ENCODE results near the gene CPED1. TPM values are rescaled to one million over a fixed set of nuclear protein-coding genes. Genes with fewer than 3 reads are reported as not detected.

The CPED1 gene
- total RNA-seq, 4 donors from 2014 or later, result 7.4 to 19.6 (median 11.4) TPM

DNA sequence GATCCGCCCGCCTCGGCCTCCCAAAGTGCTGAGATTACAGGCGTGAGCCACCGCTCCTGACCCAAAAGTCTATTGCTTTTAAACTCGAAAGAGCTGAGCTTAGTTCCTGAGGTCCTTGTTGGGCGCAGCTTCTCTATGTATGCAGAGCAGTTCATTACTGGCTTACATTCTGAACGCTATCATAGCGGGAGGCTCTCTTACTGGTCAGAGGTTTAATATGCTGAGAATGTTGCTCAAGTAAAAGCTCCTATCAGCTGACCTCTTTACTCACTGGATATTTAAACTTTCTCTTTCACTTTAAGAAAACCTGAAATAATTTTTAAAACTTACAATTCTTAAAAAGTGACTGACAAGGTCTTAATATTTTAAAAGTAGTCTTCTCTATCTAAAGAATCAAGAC lies 179.5 kb downstream of the CPED1 start:
- H3K4me3 ChIP-seq (replicated peaks in 1 of 3), result no peak overlapping the region
- 97 to 99% methylated on average over 9 of the region's 9 CpGs for WGBS, 2 donors
- no peaks in the 10 kb centered on the region for H3K4me1 ChIP-seq
- no peak overlapping the region for H3K27ac ChIP-seq
- no peaks in the 10 kb centered on the region for H3K27me3 ChIP-seq
- intact Hi-C loops (cut with DNase I), result no loop called here
- no peaks in the 10 kb centered on the region for H3K36me3 ChIP-seq
- TF ChIP-seq, protein P1, sequence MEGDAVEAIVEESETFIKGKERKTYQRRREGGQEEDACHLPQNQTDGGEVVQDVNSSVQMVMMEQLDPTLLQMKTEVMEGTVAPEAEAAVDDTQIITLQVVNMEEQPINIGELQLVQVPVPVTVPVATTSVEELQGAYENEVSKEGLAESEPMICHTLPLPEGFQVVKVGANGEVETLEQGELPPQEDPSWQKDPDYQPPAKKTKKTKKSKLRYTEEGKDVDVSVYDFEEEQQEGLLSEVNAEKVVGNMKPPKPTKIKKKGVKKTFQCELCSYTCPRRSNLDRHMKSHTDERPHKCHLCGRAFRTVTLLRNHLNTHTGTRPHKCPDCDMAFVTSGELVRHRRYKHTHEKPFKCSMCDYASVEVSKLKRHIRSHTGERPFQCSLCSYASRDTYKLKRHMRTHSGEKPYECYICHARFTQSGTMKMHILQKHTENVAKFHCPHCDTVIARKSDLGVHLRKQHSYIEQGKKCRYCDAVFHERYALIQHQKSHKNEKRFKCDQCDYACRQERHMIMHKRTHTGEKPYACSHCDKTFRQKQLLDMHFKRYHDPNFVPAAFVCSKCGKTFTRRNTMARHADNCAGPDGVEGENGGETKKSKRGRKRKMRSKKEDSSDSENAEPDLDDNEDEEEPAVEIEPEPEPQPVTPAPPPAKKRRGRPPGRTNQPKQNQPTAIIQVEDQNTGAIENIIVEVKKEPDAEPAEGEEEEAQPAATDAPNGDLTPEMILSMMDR (IDR thresholded peaks at IDR 0.05), result no peak
- TF ChIP-seq POLR2A (IDR thresholded peaks at IDR 0.05), result no peak
- no peaks in the 10 kb centered on the region for H3K9me3 ChIP-seq
- DNase-seq, result no peak

DNA sequence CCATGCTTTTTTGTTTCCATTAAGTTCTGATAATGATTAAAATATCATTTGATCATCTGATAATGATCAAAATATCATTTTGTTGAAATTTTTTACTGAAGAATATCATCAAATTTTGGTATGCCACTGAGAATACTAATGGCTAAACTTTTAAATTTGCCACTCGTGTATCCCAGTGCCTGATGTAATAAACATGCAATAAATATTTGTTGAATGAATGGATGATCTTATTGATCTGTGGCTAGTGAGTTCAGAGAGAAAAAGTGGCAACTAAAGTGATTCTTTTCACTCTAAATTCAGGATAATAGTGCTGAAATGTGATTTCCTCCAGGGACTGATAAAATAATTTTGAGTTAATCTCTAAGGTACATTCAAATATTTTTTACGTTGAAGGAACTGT lies 181.0 kb downstream of the CPED1 start:
- Histone ChIP-seq H3K27ac (no peak overlapping the region), H3K36me3 (no peaks in the 10 kb centered on the region), H3K4me1 (no peaks in the 10 kb centered on the region), H3K9me3 (no peaks in the 10 kb centered on the region), H3K4me3 (replicated peaks in 1 of 3) (no peak overlapping the region), H3K27me3 (no peaks in the 10 kb centered on the region)
- TF ChIP-seq, protein P1 (IDR thresholded peaks at IDR 0.05), result no peak
- no peak for TF ChIP-seq POLR2A (IDR thresholded peaks at IDR 0.05)
- intact Hi-C loops (cut with DNase I), result no loop called here
- 83% methylated on average over 2 of the region's 2 CpGs for WGBS, 2 donors
- DNase-seq, result no peak

DNA sequence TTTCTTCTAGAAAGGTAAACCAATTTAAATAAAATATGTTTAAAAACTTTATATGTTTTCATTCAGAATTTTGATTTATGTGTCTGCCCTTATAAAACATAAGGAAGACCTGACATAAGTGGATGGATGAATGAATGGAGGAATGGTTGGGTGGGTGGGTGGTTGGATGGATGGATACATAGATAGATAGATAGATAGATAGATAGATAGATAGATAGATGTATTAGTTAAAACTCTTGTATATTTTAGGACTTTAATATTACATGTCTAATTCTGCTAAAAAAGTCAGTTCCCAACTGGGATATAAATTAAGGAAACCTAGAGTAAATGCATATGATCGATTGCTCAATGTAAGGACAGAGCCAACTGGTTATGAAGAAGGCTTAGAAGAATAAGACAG lies 184.0 kb downstream of the CPED1 start:
- no peaks in the 10 kb centered on the region for H3K27me3 ChIP-seq
- 92 to 96% methylated on average over 1 of the region's 1 CpG for WGBS, 2 donors
- H3K9me3 ChIP-seq, result no peaks in the 10 kb centered on the region
- TF ChIP-seq, protein P1 (IDR thresholded peaks at IDR 0.05), result no peak
- TF ChIP-seq POLR2A (IDR thresholded peaks at IDR 0.05), result no peak
- no peaks in the 10 kb centered on the region for H3K4me1 ChIP-seq
- intact Hi-C loops (cut with DNase I), result no loop called here
- no peak overlapping the region for H3K4me3 ChIP-seq (replicated peaks in 1 of 3)
- no peaks in the 10 kb centered on the region for H3K36me3 ChIP-seq
- no peak for DNase-seq
- H3K27ac ChIP-seq, result no peak overlapping the region

DNA sequence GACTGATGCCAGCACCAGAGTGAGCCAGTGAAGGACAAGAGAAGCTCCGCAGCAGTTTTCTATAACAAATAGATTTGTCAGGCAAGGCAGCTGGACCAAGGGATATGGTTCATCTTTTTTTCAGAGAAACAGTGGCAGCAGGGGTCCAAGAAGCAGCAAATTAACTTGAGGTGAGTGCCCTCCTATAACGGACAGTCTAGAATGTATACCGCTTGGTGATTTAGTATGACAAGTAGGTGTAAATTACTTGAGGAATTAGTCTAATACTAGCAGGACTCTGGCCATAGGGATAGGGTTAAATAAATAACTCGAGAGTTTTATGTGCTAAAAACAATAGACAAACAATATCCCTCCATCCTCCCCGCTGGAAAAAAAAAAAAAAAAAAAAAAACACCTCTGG lies 187.3 kb downstream of the CPED1 start:
- Histone ChIP-seq H3K27me3 (no peaks in the 10 kb centered on the region), H3K27ac (no peak overlapping the region), H3K36me3 (no peaks in the 10 kb centered on the region), H3K4me3 (replicated peaks in 1 of 3) (no peak overlapping the region), H3K9me3 (no peaks in the 10 kb centered on the region), H3K4me1 (no peaks in the 10 kb centered on the region)
- no peak for TF ChIP-seq POLR2A (IDR thresholded peaks at IDR 0.05)
- TF ChIP-seq, protein P1 (IDR thresholded peaks at IDR 0.05), result no peak
- intact Hi-C loops (cut with DNase I), result no loop called here
- no peak for DNase-seq
- 76 to 87% methylated on average over 5 of the region's 5 CpGs for WGBS, 2 donors

DNA sequence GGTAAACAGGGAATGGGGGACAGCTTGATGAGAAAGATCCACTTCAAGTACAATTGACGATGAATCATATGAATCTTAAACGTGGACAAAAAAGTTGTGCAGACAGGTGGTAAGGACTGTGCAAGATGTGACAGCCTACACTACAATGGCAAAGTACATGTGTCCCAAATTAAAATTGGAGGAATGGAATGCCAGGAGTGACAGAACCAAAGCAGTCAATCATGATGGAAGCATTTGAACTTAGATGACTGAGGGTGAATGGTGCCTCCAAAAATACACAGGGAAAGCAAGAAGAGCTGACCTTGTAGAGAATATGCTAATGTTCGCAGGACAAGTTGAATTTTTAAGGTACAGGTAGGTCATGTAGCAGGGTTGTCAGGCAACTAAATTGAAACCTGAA lies 189.9 kb downstream of the CPED1 start:
- DNase-seq, result no peak
- no peaks in the 10 kb centered on the region for H3K9me3 ChIP-seq
- WGBS, 2 donors, result 90 to 93% methylated on average over 3 of the region's 3 CpGs
- intact Hi-C loops (cut with DNase I), result no loop called here
- H3K4me1 ChIP-seq, result no peaks in the 10 kb centered on the region
- no peak overlapping the region for H3K4me3 ChIP-seq (replicated peaks in 1 of 3)
- no peak overlapping the region for H3K27ac ChIP-seq
- H3K27me3 ChIP-seq, result no peaks in the 10 kb centered on the region
- no peaks in the 10 kb centered on the region for H3K36me3 ChIP-seq
- TF ChIP-seq, protein P1 (IDR thresholded peaks at IDR 0.05), result no peak
- TF ChIP-seq POLR2A (IDR thresholded peaks at IDR 0.05), result no peak
